Activated naive CD8-positive, alpha-beta T cell treated with anti-CD3 and anti-CD28 coated beads, Interleukin-2, amount 10 ng/mL, durations not matched to agents 7 days and 5 days (primary cell): ENCODE results near the gene PLCH1. TPM values are rescaled to one million over a fixed set of nuclear protein-coding genes. Genes with fewer than 3 reads are reported as not detected.
A peak's percentile ranks its signal among the peaks of the same experiment; 100 is the strongest.

Source experiments
- ATAC-seq: fragments of 150-1000 bp; cut with Tn5 transposase; one replicate; pipeline ENCODE4 v1.10.0; 2021; ENCODE audit warnings: low read depth, moderate library complexity
- POLR2A ChIA-PET: fragments of 350-600 bp; sonication (Branson Sonifier 250); formaldehyde crosslinking; loops from one replicate; lab custom pipeline; 2021; ENCODE audit warnings: antibody characterized with exemption; lab: Charles Lee
- DNase-seq: peaks from one replicate; pipeline ENCODE4 v3.0.0; 2021
- H3K27ac Mint-ChIP-seq: one replicate; pipeline ENCODE4 v1.8.0; 2022; ENCODE audit warnings: mild to moderate bottlenecking, mixed read lengths
- H3K27me3 Mint-ChIP-seq: one replicate; pipeline ENCODE4 v1.8.0; 2022; ENCODE audit warnings: mild to moderate bottlenecking, moderate library complexity, mixed read lengths
- H3K36me3 Mint-ChIP-seq: one replicate; pipeline ENCODE4 v1.8.0; 2021; ENCODE audit warnings: mild to moderate bottlenecking, mixed read lengths
- H3K4me1 Mint-ChIP-seq: one replicate; pipeline ENCODE4 v1.8.0; 2021; ENCODE audit warnings: mixed read lengths
- H3K4me3 Mint-ChIP-seq: one replicate; pipeline ENCODE4 v1.8.0; 2022; ENCODE audit warnings: mild to moderate bottlenecking, moderate library complexity, mixed read lengths
- H3K9me3 Mint-ChIP-seq: one replicate; pipeline ENCODE4 v1.8.0; 2021; ENCODE audit warnings: mixed read lengths
- total RNA-seq, 2 experiments: library from RNA; stranded (reverse); gene quantifications; one replicate each; pipeline ENCODE4 v1.2.3, GENCODE V29; 2021

PLCH1 gene
- total RNA-seq, 2 experiments from 2014 or later, result 3.8 to 5.1 TPM

GRCh38 chr3:155587581-155587980, 157.3 kb downstream of the PLCH1 start:
- Mint-ChIP-seq H3K36me3 (no peaks in the 10 kb centered on the region), H3K4me1 (peaks cover 2% of the 10 kb centered on the region), H3K27me3 (peaks cover 33% of the 10 kb centered on the region), H3K9me3 (no peaks in the 10 kb centered on the region), H3K4me3 (no peak overlapping the region), H3K27ac (no peak overlapping the region)
- DNase-seq, result no peak
- POLR2A ChIA-PET, result no interaction called here
- no peak for ATAC-seq

DNA sequence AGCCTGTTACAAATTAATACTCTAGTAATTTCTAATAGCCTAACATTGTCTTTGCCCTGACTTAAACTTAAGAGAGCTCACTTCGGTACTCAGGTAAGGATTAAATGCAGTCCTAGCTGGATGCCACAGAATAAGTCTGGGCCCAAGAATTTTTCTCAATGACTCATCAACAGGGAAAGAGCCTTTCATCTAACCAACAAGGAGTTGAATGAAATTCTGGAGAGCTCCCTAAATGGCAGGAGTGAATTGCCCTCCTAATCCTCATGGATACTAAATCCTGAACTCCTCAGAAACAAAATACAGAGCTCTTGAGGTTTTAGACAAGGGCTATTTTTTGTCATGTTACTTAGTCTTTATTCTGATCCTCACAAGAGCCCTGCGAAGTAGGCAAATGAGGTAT, 159.5 kb downstream of the PLCH1 start:
- Mint-ChIP-seq H3K36me3 (no peaks in the 10 kb centered on the region), H3K27ac (no peak overlapping the region), H3K9me3 (no peaks in the 10 kb centered on the region), H3K4me1 (peaks cover 6% of the 10 kb centered on the region), H3K4me3 (no peak overlapping the region), H3K27me3 (peaks cover 29% of the 10 kb centered on the region)
- POLR2A ChIA-PET, result no interaction called here
- DNase-seq (no peak), ATAC-seq (no peak)

DNA sequence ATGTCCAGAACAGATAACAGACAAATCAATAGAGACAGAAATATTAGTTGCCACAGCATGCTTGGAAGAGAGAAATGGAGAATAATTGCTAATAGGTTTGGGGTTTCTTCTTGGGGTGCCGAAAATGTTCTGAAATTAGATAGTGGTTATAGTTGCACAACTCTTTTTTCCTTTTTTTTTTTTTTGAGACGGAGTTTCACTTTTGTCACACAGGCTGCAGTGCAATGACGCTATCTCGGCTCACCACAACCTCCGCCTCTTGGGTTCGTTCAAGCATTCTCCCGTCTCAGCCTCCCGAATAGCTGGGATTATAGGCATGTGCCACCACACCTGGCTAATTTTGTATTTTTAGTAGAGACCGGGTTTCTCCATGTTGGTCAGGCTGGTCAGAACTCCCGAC, 163.3 kb downstream of the PLCH1 start:
- peak; percentile 58 for ATAC-seq
- Mint-ChIP-seq H3K36me3 (no peaks in the 10 kb centered on the region), H3K27ac (peak overlapping the region; percentile 22), H3K9me3 (no peaks in the 10 kb centered on the region), H3K4me3 (peak overlapping the region; percentile 43), H3K27me3 (peaks cover 33% of the 10 kb centered on the region), H3K4me1 (peaks cover 6% of the 10 kb centered on the region)
- peak; percentile 33 for DNase-seq
- POLR2A ChIA-PET, result no interaction called here

DNA sequence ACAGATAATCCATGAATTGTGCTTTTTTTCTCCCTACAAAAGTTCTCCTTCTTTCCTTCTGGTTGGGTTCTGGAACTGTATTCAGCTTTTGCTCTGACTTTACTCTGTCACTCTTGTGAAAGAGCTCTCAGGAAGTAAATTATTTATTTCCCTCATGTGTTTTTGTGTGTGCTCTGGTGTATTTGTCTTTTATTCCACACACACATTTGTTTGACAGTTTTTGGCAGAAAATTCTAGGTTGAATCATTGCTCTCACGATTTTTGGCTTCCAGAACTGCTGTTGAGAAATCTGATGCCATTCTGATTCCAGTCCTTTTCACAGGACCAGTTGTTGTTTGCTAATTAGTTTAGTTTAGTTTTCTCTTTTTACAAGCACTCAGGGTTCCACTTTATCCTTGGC, 172.8 kb downstream of the PLCH1 start:
- peaks cover 24% of the 10 kb centered on the region for H3K27me3 Mint-ChIP-seq
- POLR2A ChIA-PET, result no interaction called here
- no peak for DNase-seq
- no peak overlapping the region for H3K27ac Mint-ChIP-seq
- H3K4me1 Mint-ChIP-seq, result no peaks in the 10 kb centered on the region
- H3K36me3 Mint-ChIP-seq, result no peaks in the 10 kb centered on the region
- no peaks in the 10 kb centered on the region for H3K9me3 Mint-ChIP-seq
- ATAC-seq, result no peak
- H3K4me3 Mint-ChIP-seq, result no peak overlapping the region

GRCh38 chr3:155568295-155568694, 176.6 kb downstream of the PLCH1 start:
- H3K4me3 Mint-ChIP-seq, result no peak overlapping the region
- POLR2A ChIA-PET, result no interaction called here
- no peaks in the 10 kb centered on the region for H3K9me3 Mint-ChIP-seq
- H3K36me3 Mint-ChIP-seq, result no peaks in the 10 kb centered on the region
- H3K27ac Mint-ChIP-seq, result no peak overlapping the region
- ATAC-seq (no peak), DNase-seq (no peak)
- H3K4me1 Mint-ChIP-seq, result no peaks in the 10 kb centered on the region
- peaks cover 18% of the 10 kb centered on the region for H3K27me3 Mint-ChIP-seq

- DNase-seq (no peak), ATAC-seq (no peak)
- Mint-ChIP-seq H3K36me3 (no peaks in the 10 kb centered on the region), H3K4me3 (no peak overlapping the region), H3K27me3 (peaks cover 2% of the 10 kb centered on the region), H3K9me3 (no peaks in the 10 kb centered on the region), H3K27ac (no peak overlapping the region), H3K4me1 (peaks cover 5% of the 10 kb centered on the region)
- POLR2A ChIA-PET, result no interaction called here
Measured at GRCh38 chr3:155560594-155560993, 184.3 kb downstream of the PLCH1 start.

- peaks cover 2% of the 10 kb centered on the region for H3K27me3 Mint-ChIP-seq
- POLR2A ChIA-PET, result no interaction called here
- H3K9me3 Mint-ChIP-seq, result no peaks in the 10 kb centered on the region
- ATAC-seq (no peak), DNase-seq (no peak)
- H3K4me1 Mint-ChIP-seq, result peaks cover 10% of the 10 kb centered on the region
- H3K36me3 Mint-ChIP-seq, result no peaks in the 10 kb centered on the region
- H3K27ac Mint-ChIP-seq, result no peak overlapping the region
- no peak overlapping the region for H3K4me3 Mint-ChIP-seq
Measured at GRCh38 chr3:155560135-155560534, 184.7 kb downstream of the PLCH1 start.

- DNase-seq (no peak), ATAC-seq (no peak)
- Mint-ChIP-seq H3K36me3 (peaks cover 13% of the 10 kb centered on the region), H3K27me3 (peaks cover 2% of the 10 kb centered on the region), H3K9me3 (no peaks in the 10 kb centered on the region), H3K4me1 (peaks cover 36% of the 10 kb centered on the region), H3K4me3 (peak overlapping the region; percentile 4), H3K27ac (peak overlapping the region; percentile 8)
- POLR2A ChIA-PET, result no interaction called here
Measured at GRCh38 chr3:155556531-155556930, 188.3 kb downstream of the PLCH1 start.

- H3K27ac Mint-ChIP-seq, result peak overlapping the region; percentile 87
- ATAC-seq (no peak), DNase-seq (no peak)
- H3K27me3 Mint-ChIP-seq, result peaks cover 2% of the 10 kb centered on the region
- H3K4me3 Mint-ChIP-seq, result peak overlapping the region; percentile 84
- H3K9me3 Mint-ChIP-seq, result no peaks in the 10 kb centered on the region
- peaks cover 13% of the 10 kb centered on the region for H3K36me3 Mint-ChIP-seq
- peaks cover 38% of the 10 kb centered on the region for H3K4me1 Mint-ChIP-seq
- POLR2A ChIA-PET, result no interaction called here
Measured at GRCh38 chr3:155555479-155556060, 189.3 kb downstream of the PLCH1 start.

DNA sequence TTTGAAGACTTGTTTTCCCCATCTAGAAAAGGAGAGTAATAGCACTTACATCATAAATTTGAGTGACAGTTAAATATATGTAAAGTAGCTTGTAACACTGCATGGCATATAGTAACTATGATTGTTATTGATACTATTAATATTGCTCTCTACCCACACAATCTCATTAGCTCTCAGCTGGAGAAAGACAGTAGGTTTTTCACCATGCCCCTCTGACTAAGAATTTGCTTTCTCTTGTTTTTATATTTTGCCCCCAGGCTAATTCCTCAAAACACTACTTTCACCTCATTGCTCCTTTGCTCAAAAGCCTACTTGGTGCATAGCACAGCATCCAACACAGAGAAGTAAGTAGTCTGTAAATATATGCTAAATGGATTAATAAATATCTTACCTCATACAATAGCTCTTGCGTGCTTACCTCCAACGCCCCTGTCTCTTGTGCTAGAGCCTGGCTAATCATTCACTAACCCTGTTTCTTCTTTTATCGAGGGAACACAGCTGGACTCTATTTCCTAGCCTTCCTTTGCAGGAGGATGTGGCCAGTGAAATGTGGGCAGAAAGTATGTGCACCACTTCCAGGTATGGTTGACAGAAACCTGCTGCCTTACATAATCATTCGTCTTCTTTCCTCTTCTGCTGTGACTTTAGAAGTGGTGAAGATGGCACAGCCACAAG, 190.0 kb downstream of the PLCH1 start:
- Mint-ChIP-seq H3K9me3 (no peaks in the 10 kb centered on the region), H3K27ac (peak overlapping the region; percentile 87), H3K27me3 (peaks cover 2% of the 10 kb centered on the region), H3K36me3 (peaks cover 13% of the 10 kb centered on the region), H3K4me3 (peak overlapping the region; percentile 84), H3K4me1 (peaks cover 41% of the 10 kb centered on the region)
- DNase-seq, result peak; percentile 40
- POLR2A ChIA-PET, result interaction anchor here (1.0 kb wide), 1 partner anchor 20 kb away, joined by 3 read pairs; no protein-coding TSS in a partner anchor
- peak; percentile 69 for ATAC-seq

GRCh38 chr3:155553780-155554179, 191.1 kb downstream of the PLCH1 start:
- DNase-seq, result no peak
- peak; percentile 86 for ATAC-seq
- peak overlapping the region; percentile 84 for H3K4me3 Mint-ChIP-seq
- peak overlapping the region; percentile 87 for H3K27ac Mint-ChIP-seq
- peaks cover 2% of the 10 kb centered on the region for H3K27me3 Mint-ChIP-seq
- peaks cover 21% of the 10 kb centered on the region for H3K36me3 Mint-ChIP-seq
- POLR2A ChIA-PET, result no interaction called here
- H3K4me1 Mint-ChIP-seq, result peaks cover 53% of the 10 kb centered on the region
- no peaks in the 10 kb centered on the region for H3K9me3 Mint-ChIP-seq

- Mint-ChIP-seq H3K36me3 (peaks cover 22% of the 10 kb centered on the region), H3K4me1 (peaks cover 54% of the 10 kb centered on the region), H3K9me3 (no peaks in the 10 kb centered on the region), H3K27ac (peak overlapping the region; percentile 87), H3K27me3 (peaks cover 2% of the 10 kb centered on the region), H3K4me3 (peak overlapping the region; percentile 84)
- ATAC-seq (peak; percentile 17), DNase-seq (no peak)
- POLR2A ChIA-PET, result no interaction called here
Measured at GRCh38 chr3:155553326-155553725, 191.5 kb downstream of the PLCH1 start.

GRCh38 chr3:155550391-155550790, 194.5 kb downstream of the PLCH1 start:
- Mint-ChIP-seq H3K9me3 (no peaks in the 10 kb centered on the region), H3K4me1 (peaks cover 50% of the 10 kb centered on the region), H3K4me3 (no peak overlapping the region), H3K27ac (no peak overlapping the region), H3K36me3 (peaks cover 28% of the 10 kb centered on the region), H3K27me3 (no peaks in the 10 kb centered on the region)
- DNase-seq, result no peak
- POLR2A ChIA-PET, result no interaction called here
- ATAC-seq, result no peak

GRCh38 chr3:155549087-155549486, 195.8 kb downstream of the PLCH1 start:
- Mint-ChIP-seq H3K27me3 (no peaks in the 10 kb centered on the region), H3K27ac (peak overlapping the region; percentile 69), H3K4me3 (peak overlapping the region; percentile 43), H3K9me3 (no peaks in the 10 kb centered on the region), H3K36me3 (peaks cover 29% of the 10 kb centered on the region), H3K4me1 (peaks cover 37% of the 10 kb centered on the region)
- POLR2A ChIA-PET, result no interaction called here
- no peak for DNase-seq
- ATAC-seq, result peak; percentile 28
